VCaP (cell line): ENCODE results near the gene SPPL2C.

Source experiments
- H3K27ac ChIP-seq: fragments of 450-650 bp; 2 replicates; pipeline ENCODE4 v1.5.1; 2017
- CTCF ChIP-seq: fragments of 450-650 bp; conservative IDR thresholded peaks from 2 replicates; pipeline ENCODE4 v1.5.1; 2017; ENCODE audit warnings: mild to moderate bottlenecking, moderate library complexity

The SPPL2C gene

GRCh38 chr17:45814622-45815606 lies 29.8 kb upstream of the SPPL2C start:
- no peak for TF ChIP-seq CTCF
- H3K27ac ChIP-seq = no peak overlapping the region

DNA sequence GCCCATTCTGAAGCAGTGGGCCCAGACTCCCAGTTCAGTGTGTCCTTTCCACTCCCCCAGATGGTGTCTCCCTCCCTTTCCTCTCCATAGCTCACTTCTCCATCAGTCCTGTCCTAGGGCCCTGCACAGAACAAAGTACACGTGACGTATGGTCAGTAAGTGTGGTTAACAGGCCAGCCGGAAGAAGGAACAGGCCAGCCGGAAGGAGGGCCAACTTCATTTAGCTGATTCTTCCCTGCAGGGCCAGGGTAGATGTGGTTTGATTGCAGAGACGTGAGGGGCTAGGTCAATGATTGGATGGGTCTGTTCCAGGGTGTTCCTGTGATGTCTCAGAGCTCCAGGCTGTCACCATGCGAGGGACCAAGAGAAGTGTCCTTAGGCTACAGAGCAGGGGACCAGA lies 28.9 kb upstream of the SPPL2C start:
- no peak overlapping the region for H3K27ac ChIP-seq
- no peak for TF ChIP-seq CTCF

GRCh38 chr17:45818041-45818440 lies 26.6 kb upstream of the SPPL2C start:
- H3K27ac ChIP-seq = no peak overlapping the region
- TF ChIP-seq CTCF = no peak

DNA sequence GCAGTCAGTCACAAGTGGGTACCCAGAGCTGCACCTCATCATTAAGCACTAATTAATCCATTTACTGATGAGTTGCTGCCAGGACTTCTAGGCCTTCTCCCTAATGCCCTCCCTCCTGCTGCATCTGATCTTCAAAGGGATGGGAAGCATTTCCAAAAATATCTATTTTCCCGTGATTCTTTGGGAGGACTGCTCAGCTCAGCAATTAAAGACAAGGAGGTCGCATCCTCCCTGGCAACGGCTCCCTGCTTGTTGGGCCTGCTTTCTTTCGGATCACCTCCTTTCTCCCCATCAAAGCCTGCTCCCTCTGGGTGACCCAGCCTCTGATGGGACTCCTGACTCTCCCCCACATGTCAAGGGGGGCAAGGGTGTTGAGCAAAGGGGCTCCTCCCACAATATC lies 26.0 kb upstream of the SPPL2C start:
- TF ChIP-seq CTCF = no peak
- H3K27ac ChIP-seq = no peak overlapping the region

DNA sequence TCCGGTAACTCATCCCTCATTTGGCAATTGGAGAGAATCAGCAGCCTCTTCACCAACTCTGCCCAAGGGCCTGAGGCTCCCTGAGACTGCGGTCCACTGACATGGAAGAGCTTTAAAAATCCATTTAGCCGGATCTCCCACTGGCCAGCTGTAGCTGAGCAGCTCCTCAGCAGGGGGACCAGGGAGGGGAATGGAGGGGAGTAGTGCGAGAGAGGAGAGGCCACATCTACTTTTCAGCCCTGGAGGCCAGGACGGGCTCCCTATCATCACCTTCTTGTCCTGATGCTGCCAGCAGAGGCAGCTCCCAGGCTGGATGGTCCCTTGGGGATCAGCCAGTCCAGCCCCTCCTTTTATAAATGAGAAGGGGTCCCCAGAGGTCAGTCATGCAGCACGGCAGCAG lies 25.0 kb upstream of the SPPL2C start:
- H3K27ac ChIP-seq = no peak overlapping the region
- TF ChIP-seq CTCF = no peak

- TF ChIP-seq CTCF = no peak
- H3K27ac ChIP-seq = no peak overlapping the region
Measured at GRCh38 chr17:45820052-45820780, 24.5 kb upstream of the SPPL2C start.

- no peak for TF ChIP-seq CTCF
- H3K27ac ChIP-seq = no peak overlapping the region
Measured at GRCh38 chr17:45821147-45821546, 23.5 kb upstream of the SPPL2C start.
